A673 (cell line): ENCODE measurements around the gene MRPS10.

Experiments
- EZH2 ChIP-seq: fragments of 200-600 bp; sonication (generic); IDR thresholded peaks from 2 replicates; pipeline ENCODE4 v1.6.1; 2017; ENCODE audit warnings: borderline replicate concordance, low read depth, mild to moderate bottlenecking, mixed read lengths, antibody characterized with exemption, low read length; ENCODE audit not compliant: poor library complexity, severe bottlenecking
- TF ChIP-seq, protein P1 (sequence below): fragments of 300-800, 200-600 bp; sonication (generic); conservative IDR thresholded peaks from 2 replicates; pipeline ENCODE4 v1.5.1; 2017; ENCODE audit warnings: low read depth, mild to moderate bottlenecking, antibody characterized with exemption, low read length, moderate library complexity, mixed read lengths

DNA sequence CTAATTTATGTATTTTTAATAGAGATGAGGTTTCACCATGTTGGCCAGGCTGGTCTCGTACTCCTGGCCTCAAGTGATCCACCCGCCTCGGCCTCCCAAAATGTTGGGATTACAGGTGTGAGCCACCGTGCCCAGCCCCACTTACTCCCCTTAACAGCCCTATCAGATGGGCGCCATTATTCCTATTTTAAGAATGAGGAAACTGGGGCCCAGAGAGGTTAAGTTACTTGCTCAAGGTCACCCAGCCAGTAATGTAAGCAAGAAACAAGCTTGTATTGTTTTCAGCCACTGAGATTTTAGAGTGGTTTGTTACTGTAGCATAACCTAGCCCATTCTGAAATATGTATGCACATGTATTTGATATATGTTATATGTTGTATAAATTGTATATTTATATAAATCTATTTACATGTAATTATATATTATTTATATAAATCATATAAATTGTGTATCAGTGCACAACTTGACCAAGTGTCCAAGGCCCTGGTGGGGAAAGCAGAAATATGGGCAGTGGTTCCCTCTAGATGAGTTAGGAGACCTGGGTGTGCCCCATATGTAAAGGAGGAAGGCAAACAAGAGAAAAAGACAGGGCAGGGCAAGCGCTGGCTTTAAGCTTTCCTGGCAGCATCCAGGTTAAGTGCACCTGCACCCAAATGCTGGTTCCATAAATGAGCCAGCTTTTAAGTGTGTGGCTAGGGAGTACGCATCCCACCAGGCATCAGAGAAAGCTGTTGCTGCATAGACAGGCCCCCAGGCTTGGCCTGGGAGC is 45.7 kb downstream of the MRPS10 start:
- TF ChIP-seq, protein P1, sequence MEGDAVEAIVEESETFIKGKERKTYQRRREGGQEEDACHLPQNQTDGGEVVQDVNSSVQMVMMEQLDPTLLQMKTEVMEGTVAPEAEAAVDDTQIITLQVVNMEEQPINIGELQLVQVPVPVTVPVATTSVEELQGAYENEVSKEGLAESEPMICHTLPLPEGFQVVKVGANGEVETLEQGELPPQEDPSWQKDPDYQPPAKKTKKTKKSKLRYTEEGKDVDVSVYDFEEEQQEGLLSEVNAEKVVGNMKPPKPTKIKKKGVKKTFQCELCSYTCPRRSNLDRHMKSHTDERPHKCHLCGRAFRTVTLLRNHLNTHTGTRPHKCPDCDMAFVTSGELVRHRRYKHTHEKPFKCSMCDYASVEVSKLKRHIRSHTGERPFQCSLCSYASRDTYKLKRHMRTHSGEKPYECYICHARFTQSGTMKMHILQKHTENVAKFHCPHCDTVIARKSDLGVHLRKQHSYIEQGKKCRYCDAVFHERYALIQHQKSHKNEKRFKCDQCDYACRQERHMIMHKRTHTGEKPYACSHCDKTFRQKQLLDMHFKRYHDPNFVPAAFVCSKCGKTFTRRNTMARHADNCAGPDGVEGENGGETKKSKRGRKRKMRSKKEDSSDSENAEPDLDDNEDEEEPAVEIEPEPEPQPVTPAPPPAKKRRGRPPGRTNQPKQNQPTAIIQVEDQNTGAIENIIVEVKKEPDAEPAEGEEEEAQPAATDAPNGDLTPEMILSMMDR: no peak
- no peak for TF ChIP-seq EZH2
